Kidney (tissue), 14 donors: ENCODE results near the gene PIGQ. TPM values are rescaled to one million over a fixed set of nuclear protein-coding genes. Genes with fewer than 3 reads are reported as not detected.

Experiments
- DNase-seq, 5 donors: peaks; one replicate each; pipeline ENCODE4 v3.0.0-alpha.2; 2013 to 2020
- FAIRE-seq: peaks from 2 replicates; lab custom pipeline; 2012; peaks lifted over from hg19 to GRCh38; lab: Jason Lieb, UNC
- H3K27ac ChIP-seq, 2 donors: one replicate each; pipeline ENCODE4 v1.7.0; 2013; ENCODE audit warnings: low read depth in 2 of 2, low read length in 2 of 2, inconsistent platforms in 1 of 2
- H3K27me3 ChIP-seq: one replicate; pipeline ENCODE4 v1.7.1; 2013; ENCODE audit warnings: low read length, inconsistent platforms; ENCODE audit not compliant: control insufficient read depth, insufficient read depth
- H3K36me3 ChIP-seq, 3 donors: one replicate each; pipeline versions ENCODE4 v1.7.0 to v1.7.1; 2013; ENCODE audit warnings: low read length in 3 of 3, control low read depth in 1 of 3, inconsistent platforms in 1 of 3; ENCODE audit not compliant: insufficient read depth in 3 of 3, control insufficient read depth in 2 of 3
- H3K4me1 ChIP-seq, 3 donors: one replicate each; pipeline versions ENCODE4 v1.7.0 to v1.7.1; 2013; ENCODE audit warnings: low read length in 3 of 3, inconsistent platforms in 1 of 3, low read depth in 1 of 3; ENCODE audit not compliant: control insufficient read depth in 2 of 3, insufficient read depth in 2 of 3
- H3K4me3 ChIP-seq, 3 donors: one replicate each; pipeline versions ENCODE4 v1.7.0 to v1.8.1; 2013; ENCODE audit warnings: low read length in 3 of 3, control low read depth in 1 of 3, inconsistent platforms in 1 of 3
- H3K9ac ChIP-seq, 3 donors: one replicate each; pipeline versions ENCODE4 v1.7.0 to v1.7.1; 2013; ENCODE audit warnings: low read length in 3 of 3, control low read depth in 1 of 3, inconsistent platforms in 1 of 3
- H3K9me3 ChIP-seq, 3 donors: one replicate each; pipeline versions ENCODE4 v1.7.0 to v1.7.1; 2013; ENCODE audit warnings: low read length in 3 of 3, control low read depth in 1 of 3, inconsistent platforms in 1 of 3; ENCODE audit not compliant: control insufficient read depth in 2 of 3, insufficient read depth in 1 of 3
- intact Hi-C: fragments of 100-400 bp; cut with DNase I; formaldehyde crosslinking; loops from one replicate; pipeline ENCODE4 v1.11.1; 2022
- polyA plus RNA-seq: library from polyadenylated mRNA; stranded (reverse); fragments of 350-450 nt; fragmentation: Illumina TruSeq; extraction: RNeasy Lipid Tissue Mini Kit (QIAGEN cat#74804); gene quantifications from one replicate; pipeline ENCODE4 v1.2.3, GENCODE V29; 2014; ENCODE audit warnings: low read depth, low replicate concordance; ENCODE audit not compliant: insufficient read depth
- total RNA-seq: library from RNA; stranded (reverse); fragmentation: NEBNext Ultra II Directional; extraction: Animal tissue kit (Norgen Biotek cat#: 25700); gene quantifications from one replicate; pipeline ENCODE4 v1.2.1, GENCODE V29; 2021
- TF ChIP-seq, protein P1 (sequence below): IDR thresholded peaks from 3 replicates; pipeline ENCODE4 v1.5.1; 2012; ENCODE audit warnings: mild to moderate bottlenecking, moderate library complexity, borderline replicate concordance; ENCODE audit not compliant: insufficient read depth; ENCODE audit errors: extremely low read depth
- donor health status: control.
- donor health status: control.
- donor health status: control.
- donor health status: control.
- donor health status: control.
- donor health status: DM: yes; HTN: yes; CAD: no.
- donor health status: Normal renal cell carcinoma (clear cell type).

The PIGQ gene
- total and polyA plus RNA-seq, 2 donors from 2014 or later = 92.9 to 118 TPM

DNA sequence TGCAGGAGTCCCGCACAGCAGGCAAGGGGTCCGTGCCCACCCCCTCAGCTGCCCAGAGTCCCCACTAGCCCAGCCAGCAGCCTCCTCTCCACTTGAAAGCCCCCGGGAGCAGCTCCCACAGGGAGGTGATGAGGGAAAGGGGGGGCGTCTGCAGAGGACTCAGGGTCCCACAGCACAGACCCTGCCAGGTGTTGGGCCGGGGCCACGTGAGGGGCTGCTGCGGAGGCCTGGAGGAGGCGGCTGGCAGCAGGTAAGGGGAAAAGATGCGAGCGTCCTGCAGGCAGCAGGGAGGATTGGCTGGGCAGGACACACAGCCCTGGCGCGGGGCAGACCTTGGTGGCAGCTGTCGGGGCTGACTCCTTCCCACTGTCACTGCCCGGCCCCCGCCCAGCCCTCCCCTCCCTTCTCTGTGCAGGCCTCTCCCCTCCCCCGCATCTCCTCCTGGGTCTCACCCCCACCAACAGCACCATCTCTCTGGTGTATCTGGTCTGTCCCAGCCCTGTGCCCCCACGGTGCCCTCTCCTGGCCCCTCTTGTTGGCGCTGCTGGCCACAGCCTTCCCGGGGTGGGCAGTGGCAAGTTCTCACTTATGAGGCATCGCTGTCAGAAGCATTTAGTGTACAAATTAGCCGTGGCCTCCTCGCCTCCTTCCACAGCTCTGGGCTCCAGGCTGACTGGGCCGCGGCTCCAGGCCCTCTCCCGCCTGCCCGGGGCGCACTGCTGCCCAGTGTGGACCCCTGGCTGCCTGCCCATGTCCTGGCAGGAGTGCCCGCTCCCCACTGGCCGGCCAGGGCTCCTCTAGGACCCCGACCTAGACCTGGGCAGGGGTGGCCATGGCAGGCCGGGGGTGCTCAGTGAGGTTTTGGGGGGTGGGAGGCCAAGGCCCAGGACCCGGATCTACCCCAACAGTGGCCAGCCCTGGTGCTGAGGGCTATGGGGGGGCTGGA, 14.0 kb upstream of the PIGQ start:
- no peak for FAIRE-seq
- intact Hi-C loops = no loop called here
- TF ChIP-seq, protein P1, sequence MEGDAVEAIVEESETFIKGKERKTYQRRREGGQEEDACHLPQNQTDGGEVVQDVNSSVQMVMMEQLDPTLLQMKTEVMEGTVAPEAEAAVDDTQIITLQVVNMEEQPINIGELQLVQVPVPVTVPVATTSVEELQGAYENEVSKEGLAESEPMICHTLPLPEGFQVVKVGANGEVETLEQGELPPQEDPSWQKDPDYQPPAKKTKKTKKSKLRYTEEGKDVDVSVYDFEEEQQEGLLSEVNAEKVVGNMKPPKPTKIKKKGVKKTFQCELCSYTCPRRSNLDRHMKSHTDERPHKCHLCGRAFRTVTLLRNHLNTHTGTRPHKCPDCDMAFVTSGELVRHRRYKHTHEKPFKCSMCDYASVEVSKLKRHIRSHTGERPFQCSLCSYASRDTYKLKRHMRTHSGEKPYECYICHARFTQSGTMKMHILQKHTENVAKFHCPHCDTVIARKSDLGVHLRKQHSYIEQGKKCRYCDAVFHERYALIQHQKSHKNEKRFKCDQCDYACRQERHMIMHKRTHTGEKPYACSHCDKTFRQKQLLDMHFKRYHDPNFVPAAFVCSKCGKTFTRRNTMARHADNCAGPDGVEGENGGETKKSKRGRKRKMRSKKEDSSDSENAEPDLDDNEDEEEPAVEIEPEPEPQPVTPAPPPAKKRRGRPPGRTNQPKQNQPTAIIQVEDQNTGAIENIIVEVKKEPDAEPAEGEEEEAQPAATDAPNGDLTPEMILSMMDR = no peak

DNA sequence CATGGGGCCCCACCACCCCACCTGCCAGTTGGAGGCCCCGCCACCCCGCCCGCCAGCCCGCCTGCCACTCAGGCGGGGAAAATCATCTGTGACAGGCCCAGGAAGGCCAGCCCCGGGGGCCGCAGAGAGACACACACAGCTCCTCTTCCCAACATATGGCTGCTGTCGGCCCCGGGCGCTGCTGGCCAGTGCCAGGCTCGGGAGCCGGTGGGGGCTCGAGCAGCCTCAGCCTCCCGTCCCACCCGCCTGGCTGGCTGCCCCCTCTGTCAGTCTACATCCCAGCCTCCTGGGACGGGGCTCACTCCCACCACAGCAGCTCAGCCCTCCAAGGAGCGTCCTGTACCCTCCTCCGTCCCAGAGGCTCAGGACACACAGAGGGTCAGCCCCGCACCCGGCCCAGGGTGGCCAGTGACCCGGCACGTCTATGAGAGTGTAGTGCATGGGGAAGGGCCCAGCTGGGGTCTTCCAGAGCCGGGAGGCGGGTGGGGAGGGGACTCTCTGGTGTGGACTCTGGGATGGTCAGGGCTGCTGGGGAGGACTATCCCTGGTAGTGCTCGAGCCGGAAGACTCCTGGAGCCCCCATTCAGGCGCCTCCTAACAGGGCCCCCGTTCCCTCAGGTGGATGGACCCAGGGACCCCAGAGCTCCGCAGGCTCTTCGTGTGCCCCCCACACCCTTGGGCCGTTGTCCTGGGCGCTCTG, 13.1 kb upstream of the PIGQ start:
- Histone ChIP-seq H3K27ac (no peak overlapping the region), H3K9ac (no peak overlapping the region), H3K9me3 (no peaks in the 10 kb centered on the region), H3K4me1 (peaks cover 0 to 13% (median 3%) of the 10 kb centered on the region in 3 donors), H3K4me3 (no peak overlapping the region), H3K36me3 (peaks cover 0 to 2% (median 0%) of the 10 kb centered on the region in 3 donors), H3K27me3 (peaks cover 3% of the 10 kb centered on the region)
- DNase-seq = no peak
- TF ChIP-seq, protein P1 = no peak
- intact Hi-C loops = no loop called here
- no peak for FAIRE-seq

More for the DNA sequence above, 14.0 kb upstream of the PIGQ start:
- Histone ChIP-seq H3K4me3 (no peak overlapping the region), H3K9ac (no peak overlapping the region), H3K36me3 (peaks cover 0 to 2% (median 0%) of the 10 kb centered on the region in 3 donors), H3K4me1 (peaks cover 0 to 11% (median 3%) of the 10 kb centered on the region in 3 donors), H3K27me3 (no peaks in the 10 kb centered on the region), H3K9me3 (no peaks in the 10 kb centered on the region), H3K27ac (no peak overlapping the region)
- peak in 1 of 5 donors; percentile 31 for DNase-seq

DNA sequence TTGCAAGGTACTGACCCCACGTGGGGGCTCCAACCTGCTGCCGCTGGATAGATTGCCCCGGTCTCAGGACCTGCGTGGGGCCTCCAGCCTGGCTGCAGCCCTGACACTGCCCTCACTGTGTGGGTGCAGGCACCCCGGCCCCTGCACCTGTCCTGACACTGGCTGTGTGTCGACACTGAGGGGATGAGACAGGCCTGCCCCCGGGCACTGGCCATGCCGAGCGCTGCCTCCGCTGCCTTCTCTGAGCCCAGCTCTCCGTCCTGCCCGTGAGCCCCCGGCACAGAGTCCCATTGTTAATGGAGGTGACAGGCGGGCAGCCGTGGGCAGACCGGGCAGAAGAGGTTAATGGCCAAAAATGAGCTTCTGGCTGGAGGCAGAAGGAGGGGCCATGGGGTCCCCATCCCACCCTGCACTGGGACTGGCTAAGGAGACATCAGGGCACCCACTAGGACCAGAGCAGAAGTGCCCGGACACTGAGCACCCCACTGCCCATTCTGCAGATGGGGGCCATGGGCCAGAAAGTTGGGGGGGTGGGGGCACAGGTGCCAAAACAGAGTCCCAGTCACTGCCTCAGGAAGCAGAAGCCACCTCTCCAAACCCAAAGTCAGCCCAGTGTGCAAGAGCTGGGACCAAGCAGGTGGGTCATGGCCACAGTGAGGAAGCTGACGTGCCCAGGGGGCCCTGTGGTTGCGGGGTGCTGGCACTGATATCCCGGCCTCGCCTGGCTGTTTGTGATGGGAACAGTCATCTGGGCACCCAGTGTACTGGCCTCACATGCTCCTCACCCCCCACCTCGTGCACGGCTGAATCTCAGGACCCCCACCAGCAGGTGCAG, 12.1 kb upstream of the PIGQ start:
- no peak for FAIRE-seq
- Histone ChIP-seq H3K9ac (no peak overlapping the region), H3K9me3 (no peaks in the 10 kb centered on the region), H3K27me3 (peaks cover 8% of the 10 kb centered on the region), H3K4me3 (no peak overlapping the region), H3K27ac (peak overlapping the region in 1 of 2 donors; percentile 41), H3K4me1 (peaks cover 0 to 21% (median 3%) of the 10 kb centered on the region in 3 donors), H3K36me3 (no peaks in the 10 kb centered on the region)
- no peak for DNase-seq
- TF ChIP-seq, protein P1 = no peak
- intact Hi-C loops = no loop called here
